Measurements from ENCODE around the gene RAB20.

DNA sequence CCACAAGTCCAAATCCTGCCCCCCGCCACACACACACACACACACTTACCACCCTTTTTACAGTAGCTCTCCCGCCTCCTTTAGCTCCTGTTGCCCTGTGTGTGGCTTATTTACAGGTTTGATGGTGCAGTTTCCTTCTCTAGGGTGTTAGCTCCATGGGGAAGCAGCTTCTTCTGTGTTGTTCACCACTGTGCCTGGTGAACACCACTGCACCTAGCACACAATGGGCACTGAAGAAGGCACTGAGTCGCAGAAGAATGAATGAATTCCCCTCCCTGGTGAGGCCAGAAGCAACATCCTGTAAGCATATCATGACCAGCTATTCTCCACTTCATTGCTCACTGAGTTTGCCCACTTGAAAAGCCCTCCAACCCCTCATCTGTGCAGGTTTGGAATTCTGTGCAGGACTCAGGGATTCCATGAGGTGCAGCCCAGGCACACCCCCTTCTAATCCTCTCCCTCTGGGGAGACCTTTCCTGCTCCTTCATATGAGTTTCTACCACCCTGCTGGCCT is 3.0 kb upstream of the RAB20 start:
- TF ChIP-seq, protein P1, sequence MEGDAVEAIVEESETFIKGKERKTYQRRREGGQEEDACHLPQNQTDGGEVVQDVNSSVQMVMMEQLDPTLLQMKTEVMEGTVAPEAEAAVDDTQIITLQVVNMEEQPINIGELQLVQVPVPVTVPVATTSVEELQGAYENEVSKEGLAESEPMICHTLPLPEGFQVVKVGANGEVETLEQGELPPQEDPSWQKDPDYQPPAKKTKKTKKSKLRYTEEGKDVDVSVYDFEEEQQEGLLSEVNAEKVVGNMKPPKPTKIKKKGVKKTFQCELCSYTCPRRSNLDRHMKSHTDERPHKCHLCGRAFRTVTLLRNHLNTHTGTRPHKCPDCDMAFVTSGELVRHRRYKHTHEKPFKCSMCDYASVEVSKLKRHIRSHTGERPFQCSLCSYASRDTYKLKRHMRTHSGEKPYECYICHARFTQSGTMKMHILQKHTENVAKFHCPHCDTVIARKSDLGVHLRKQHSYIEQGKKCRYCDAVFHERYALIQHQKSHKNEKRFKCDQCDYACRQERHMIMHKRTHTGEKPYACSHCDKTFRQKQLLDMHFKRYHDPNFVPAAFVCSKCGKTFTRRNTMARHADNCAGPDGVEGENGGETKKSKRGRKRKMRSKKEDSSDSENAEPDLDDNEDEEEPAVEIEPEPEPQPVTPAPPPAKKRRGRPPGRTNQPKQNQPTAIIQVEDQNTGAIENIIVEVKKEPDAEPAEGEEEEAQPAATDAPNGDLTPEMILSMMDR (conservative IDR thresholded peaks at IDR 0.05) = no peak
- no peak for TF ChIP-seq ZFX (IDR thresholded peaks at IDR 0.05)

Measured in C4-2B (cell line).